ENCODE data around the gene KIAA0753. TPM values are rescaled to one million over a fixed set of nuclear protein-coding genes. Genes with fewer than 3 reads are reported as not detected.
"Not testable (repeated sequence)": the region's sequence is repeated elsewhere in the genome, so short reads cannot be mapped to it uniquely, and the experiment has no call there.

KIAA0753 gene
- total RNA-seq, 1 donor from 2014 or later: 14.5 TPM

DNA sequence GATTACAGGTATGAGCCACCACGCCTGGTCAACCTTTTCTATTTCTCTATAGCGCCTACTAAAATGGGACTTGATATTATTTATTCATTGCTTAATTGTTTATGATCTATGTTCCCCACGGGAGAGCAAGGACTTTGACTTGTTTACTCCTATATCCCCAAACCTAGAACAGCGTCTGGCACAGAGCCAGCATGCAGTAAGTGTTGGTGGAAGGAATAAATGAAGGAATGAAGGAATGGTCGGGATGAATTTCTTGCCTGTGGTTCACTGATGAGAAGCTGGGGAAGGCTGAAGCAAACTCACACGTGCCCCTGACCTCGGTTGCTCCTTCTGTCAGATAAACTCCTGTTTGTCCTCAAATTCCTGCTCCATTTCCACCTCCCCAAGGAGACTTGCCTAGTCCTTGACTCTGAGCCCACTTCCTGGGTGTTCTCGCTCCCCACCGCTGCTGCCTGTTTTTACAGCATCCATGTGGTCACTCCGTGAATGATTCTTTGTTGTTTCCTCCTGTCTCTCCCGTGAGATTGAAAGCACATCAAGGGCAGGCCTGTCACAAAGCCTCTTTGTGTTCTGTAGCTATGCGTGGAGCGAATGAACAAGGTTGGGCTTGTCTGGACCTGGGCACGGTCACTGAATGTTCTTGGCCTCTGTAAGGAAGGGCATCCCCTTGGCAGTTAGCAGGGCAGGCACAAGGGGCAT is 28.4 kb upstream of the KIAA0753 start:
- Mint-ChIP-seq H3K27me3 (ENCODE audit: low read depth) (peaks cover 24% of the 10 kb centered on the region), H3K27ac (ENCODE audit: unreplicated experiment) (no peak overlapping the region), H3K4me3 (ENCODE audit: unreplicated experiment) (no peak overlapping the region), H3K36me3 (ENCODE audit: low read depth) (no peaks in the 10 kb centered on the region), H3K4me1 (ENCODE audit: low read depth) (no peaks in the 10 kb centered on the region), H3K9me3 (ENCODE audit: low read depth) (no peaks in the 10 kb centered on the region)
- TF ChIP-seq, protein P1, sequence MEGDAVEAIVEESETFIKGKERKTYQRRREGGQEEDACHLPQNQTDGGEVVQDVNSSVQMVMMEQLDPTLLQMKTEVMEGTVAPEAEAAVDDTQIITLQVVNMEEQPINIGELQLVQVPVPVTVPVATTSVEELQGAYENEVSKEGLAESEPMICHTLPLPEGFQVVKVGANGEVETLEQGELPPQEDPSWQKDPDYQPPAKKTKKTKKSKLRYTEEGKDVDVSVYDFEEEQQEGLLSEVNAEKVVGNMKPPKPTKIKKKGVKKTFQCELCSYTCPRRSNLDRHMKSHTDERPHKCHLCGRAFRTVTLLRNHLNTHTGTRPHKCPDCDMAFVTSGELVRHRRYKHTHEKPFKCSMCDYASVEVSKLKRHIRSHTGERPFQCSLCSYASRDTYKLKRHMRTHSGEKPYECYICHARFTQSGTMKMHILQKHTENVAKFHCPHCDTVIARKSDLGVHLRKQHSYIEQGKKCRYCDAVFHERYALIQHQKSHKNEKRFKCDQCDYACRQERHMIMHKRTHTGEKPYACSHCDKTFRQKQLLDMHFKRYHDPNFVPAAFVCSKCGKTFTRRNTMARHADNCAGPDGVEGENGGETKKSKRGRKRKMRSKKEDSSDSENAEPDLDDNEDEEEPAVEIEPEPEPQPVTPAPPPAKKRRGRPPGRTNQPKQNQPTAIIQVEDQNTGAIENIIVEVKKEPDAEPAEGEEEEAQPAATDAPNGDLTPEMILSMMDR (IDR thresholded peaks at IDR 0.05): no peak
- no peak for DNase-seq (ENCODE audit: low spot score)

DNA sequence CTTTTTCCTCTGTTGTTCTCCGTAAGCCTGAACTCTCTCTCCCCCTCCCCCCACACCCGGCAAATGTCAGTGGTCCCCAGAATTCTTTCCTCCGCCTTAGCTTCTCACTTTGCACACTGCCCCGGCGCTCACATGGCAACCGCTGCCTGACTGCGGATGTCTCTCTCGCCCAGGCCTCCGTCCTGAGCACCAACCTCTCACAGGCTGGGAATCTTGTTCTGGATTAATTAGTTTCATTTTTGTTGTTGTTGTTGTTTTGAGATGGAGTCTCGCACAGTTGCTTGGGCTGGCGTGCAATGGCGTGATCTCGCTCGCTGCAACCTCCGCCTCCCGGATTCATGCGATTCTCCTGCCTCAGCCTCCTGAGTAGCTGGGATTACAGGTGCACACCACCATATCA is 27.7 kb upstream of the KIAA0753 start:
- H3K9me3 Mint-ChIP-seq (ENCODE audit: low read depth): no peaks in the 10 kb centered on the region
- no peaks in the 10 kb centered on the region for H3K4me1 Mint-ChIP-seq (ENCODE audit: low read depth)
- H3K36me3 Mint-ChIP-seq (ENCODE audit: low read depth): no peaks in the 10 kb centered on the region
- no peak overlapping the region for H3K4me3 Mint-ChIP-seq (ENCODE audit: unreplicated experiment)
- no peak overlapping the region for H3K27ac Mint-ChIP-seq (ENCODE audit: unreplicated experiment)
- no peak for DNase-seq (ENCODE audit: low spot score)
- TF ChIP-seq, protein P1 (IDR thresholded peaks at IDR 0.05): no peak
- peaks cover 24% of the 10 kb centered on the region for H3K27me3 Mint-ChIP-seq (ENCODE audit: low read depth)

DNA sequence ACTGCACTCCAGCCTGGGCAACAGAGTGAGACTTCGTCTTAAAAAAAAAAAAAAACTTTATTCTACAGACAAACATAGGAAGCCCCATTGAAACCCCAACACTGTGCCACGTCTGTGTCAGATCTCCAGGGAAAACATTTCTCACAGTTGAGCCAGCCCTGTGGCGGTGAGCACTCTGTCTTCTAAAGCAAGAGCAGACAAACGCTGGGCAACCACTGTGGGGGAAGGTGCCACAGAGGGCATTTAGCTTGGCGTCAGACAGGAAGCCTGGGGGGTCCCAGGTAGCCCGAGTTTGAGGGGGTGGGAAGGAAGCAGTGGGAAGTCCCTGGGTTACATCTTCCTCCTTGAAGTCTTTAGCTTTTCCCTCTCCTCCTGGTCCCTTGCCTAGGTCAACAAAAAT is 27.0 kb upstream of the KIAA0753 start:
- H3K9me3 Mint-ChIP-seq (ENCODE audit: low read depth): no peaks in the 10 kb centered on the region
- H3K4me1 Mint-ChIP-seq (ENCODE audit: low read depth): no peaks in the 10 kb centered on the region
- peaks cover 28% of the 10 kb centered on the region for H3K27me3 Mint-ChIP-seq (ENCODE audit: low read depth)
- DNase-seq (ENCODE audit: low spot score): no peak
- H3K36me3 Mint-ChIP-seq (ENCODE audit: low read depth): no peaks in the 10 kb centered on the region
- no peak overlapping the region for H3K4me3 Mint-ChIP-seq (ENCODE audit: unreplicated experiment)
- TF ChIP-seq, protein P1 (IDR thresholded peaks at IDR 0.05): no peak
- no peak overlapping the region for H3K27ac Mint-ChIP-seq (ENCODE audit: unreplicated experiment)

DNA sequence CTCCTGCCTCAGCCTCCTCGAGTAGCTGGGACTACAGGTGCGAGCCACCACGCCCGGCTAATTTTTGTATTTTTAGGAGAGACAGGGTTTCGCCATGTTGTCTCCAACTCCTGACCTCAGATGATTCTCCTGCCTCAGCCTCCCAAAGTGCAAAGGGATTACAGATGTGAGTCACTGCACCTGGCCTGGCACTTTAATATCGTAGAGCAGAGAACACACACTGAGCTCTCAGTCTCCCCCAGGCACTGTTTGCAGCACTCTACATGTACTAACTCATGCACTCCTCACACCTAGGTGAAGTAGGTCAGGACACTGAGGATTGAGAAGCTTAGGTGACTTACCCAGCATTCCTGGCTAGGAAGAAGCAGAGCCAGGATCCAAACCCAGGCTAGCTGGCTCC is 26.0 kb upstream of the KIAA0753 start:
- no peaks in the 10 kb centered on the region for H3K36me3 Mint-ChIP-seq (ENCODE audit: low read depth)
- H3K4me1 Mint-ChIP-seq (ENCODE audit: low read depth): no peaks in the 10 kb centered on the region
- H3K27ac Mint-ChIP-seq (ENCODE audit: unreplicated experiment): no peak overlapping the region
- no peak overlapping the region for H3K4me3 Mint-ChIP-seq (ENCODE audit: unreplicated experiment)
- TF ChIP-seq, protein P1 (IDR thresholded peaks at IDR 0.05): no peak
- H3K9me3 Mint-ChIP-seq (ENCODE audit: low read depth): no peaks in the 10 kb centered on the region
- peaks cover 35% of the 10 kb centered on the region for H3K27me3 Mint-ChIP-seq (ENCODE audit: low read depth)
- no peak for DNase-seq (ENCODE audit: low spot score)

DNA sequence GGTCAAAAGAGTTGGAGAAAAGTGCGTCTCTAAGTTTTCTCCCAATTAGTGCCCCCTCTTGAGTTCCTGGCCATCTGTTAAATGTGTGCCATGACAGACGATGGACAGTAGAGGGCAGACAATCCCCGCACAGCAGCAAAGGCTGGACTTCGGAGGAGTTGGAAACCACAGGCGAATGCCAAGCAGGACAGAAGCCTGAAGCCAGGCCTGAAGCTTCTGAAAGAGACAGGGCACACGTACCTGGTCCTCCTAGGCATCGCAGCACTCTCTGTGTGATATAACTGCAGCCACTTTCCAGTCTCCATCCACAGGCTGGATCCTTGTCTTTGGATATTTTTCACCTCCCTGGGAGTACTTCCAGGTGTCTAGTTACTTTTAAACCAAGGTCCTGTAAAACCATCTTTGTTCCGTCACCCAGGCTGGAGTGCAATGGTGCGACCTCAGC is 25.6 kb upstream of the KIAA0753 start:
- Mint-ChIP-seq H3K36me3 (ENCODE audit: low read depth) (no peaks in the 10 kb centered on the region), H3K9me3 (ENCODE audit: low read depth) (no peaks in the 10 kb centered on the region), H3K27ac (ENCODE audit: unreplicated experiment) (no peak overlapping the region), H3K4me3 (ENCODE audit: unreplicated experiment) (no peak overlapping the region), H3K27me3 (ENCODE audit: low read depth) (peaks cover 40% of the 10 kb centered on the region), H3K4me1 (ENCODE audit: low read depth) (no peaks in the 10 kb centered on the region)
- TF ChIP-seq, protein P1 (IDR thresholded peaks at IDR 0.05): peak; percentile 91
- DNase-seq (ENCODE audit: low spot score): no peak

DNA sequence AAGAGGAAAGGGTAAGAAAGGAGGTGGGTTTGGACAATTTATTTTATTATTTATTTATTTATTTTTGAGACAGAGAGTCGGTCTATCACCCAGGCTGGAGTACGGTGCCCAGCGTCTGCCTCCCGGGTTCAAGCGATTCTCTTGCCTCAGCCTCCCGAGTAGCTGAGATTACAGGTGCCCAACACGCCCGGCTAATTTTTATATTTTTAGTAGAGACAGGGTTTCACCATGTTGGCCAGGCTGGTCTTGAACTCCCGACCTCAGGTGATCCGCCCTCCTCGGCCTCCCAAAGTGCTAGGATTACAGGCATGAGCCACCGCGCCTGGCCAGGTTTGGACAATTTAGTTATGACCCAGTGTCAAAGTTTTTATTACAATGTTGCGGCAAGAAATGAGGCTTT is 22.7 kb upstream of the KIAA0753 start:
- peaks cover 43% of the 10 kb centered on the region for H3K27me3 Mint-ChIP-seq (ENCODE audit: low read depth)
- H3K36me3 Mint-ChIP-seq (ENCODE audit: low read depth); H3K9me3 Mint-ChIP-seq (ENCODE audit: low read depth); H3K4me3 Mint-ChIP-seq (ENCODE audit: unreplicated experiment); H3K4me1 Mint-ChIP-seq (ENCODE audit: low read depth); H3K27ac Mint-ChIP-seq (ENCODE audit: unreplicated experiment); DNase-seq (ENCODE audit: low spot score): not testable (repeated sequence)
